ENCODE data around the gene UBE2D4.
"Not testable (repeated sequence)": the region's sequence is repeated elsewhere in the genome, so short reads cannot be mapped to it uniquely, and the experiment has no call there.

Gene UBE2D4

GRCh38 chr7:43933902-43934560 is 7.8 kb downstream of the UBE2D4 start:
- Mint-ChIP-seq H3K27me3 (ENCODE audit: low read depth) (no peaks in the 10 kb centered on the region), H3K9me3 (no peaks in the 10 kb centered on the region), H3K4me1 (ENCODE audit: low read depth) (peaks cover 7% of the 10 kb centered on the region), H3K27ac (no peak overlapping the region), H3K36me3 (ENCODE audit: low read depth) (no peaks in the 10 kb centered on the region), H3K4me3 (no peak overlapping the region)

DNA sequence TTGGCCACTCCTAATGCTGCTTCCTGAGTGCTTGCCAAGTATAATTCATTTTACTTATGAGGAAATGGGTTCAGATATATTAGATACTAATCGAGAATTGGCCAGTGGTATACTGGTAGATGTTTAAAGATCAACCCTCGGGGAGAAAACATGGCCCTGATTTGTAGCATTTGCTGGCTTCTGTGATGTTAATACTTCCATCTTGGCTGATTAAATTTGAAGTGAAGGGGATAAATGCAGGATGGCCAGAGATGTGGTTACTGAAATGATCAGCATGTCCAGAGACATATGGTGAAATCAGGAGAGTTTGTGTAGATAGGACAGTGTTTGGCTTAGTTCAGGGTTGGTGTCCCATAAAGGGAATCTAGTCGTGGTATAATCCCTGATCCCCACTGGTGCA is 11.2 kb downstream of the UBE2D4 start:
- Mint-ChIP-seq H3K27me3 (ENCODE audit: low read depth) (no peaks in the 10 kb centered on the region), H3K9me3 (no peaks in the 10 kb centered on the region), H3K4me3 (no peak overlapping the region), H3K27ac (no peak overlapping the region), H3K4me1 (ENCODE audit: low read depth) (no peaks in the 10 kb centered on the region), H3K36me3 (ENCODE audit: low read depth) (no peaks in the 10 kb centered on the region)

GRCh38 chr7:43938892-43939482 is 12.8 kb downstream of the UBE2D4 start:
- Mint-ChIP-seq H3K4me3 (no peak overlapping the region), H3K9me3 (no peaks in the 10 kb centered on the region), H3K27me3 (ENCODE audit: low read depth) (no peaks in the 10 kb centered on the region), H3K36me3 (ENCODE audit: low read depth) (no peaks in the 10 kb centered on the region), H3K27ac (no peak overlapping the region), H3K4me1 (ENCODE audit: low read depth) (no peaks in the 10 kb centered on the region)

DNA sequence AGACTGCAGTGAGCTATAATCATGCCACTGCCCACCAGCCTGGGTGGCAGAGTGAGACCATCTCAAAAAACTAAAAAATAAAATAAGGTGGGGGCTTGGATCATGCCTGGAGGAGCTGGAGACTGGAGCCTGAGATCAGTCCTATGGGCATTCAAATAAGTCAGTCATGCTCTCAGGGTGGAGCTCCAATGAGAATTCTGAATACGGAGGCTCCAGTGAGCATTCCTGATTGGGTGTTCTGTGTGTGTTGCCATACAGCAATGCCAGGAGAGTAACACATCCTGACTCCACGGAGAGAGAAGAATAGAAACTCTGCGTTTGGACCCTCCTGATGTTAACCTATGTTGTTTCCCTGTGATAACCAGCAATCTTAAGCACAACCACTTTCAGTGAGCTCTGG is 16.0 kb downstream of the UBE2D4 start:
- Mint-ChIP-seq H3K9me3 (no peaks in the 10 kb centered on the region), H3K4me1 (ENCODE audit: low read depth) (no peaks in the 10 kb centered on the region), H3K4me3 (no peak overlapping the region), H3K27me3 (ENCODE audit: low read depth) (no peaks in the 10 kb centered on the region), H3K27ac (no peak overlapping the region), H3K36me3 (ENCODE audit: low read depth) (peaks cover 1% of the 10 kb centered on the region)

DNA sequence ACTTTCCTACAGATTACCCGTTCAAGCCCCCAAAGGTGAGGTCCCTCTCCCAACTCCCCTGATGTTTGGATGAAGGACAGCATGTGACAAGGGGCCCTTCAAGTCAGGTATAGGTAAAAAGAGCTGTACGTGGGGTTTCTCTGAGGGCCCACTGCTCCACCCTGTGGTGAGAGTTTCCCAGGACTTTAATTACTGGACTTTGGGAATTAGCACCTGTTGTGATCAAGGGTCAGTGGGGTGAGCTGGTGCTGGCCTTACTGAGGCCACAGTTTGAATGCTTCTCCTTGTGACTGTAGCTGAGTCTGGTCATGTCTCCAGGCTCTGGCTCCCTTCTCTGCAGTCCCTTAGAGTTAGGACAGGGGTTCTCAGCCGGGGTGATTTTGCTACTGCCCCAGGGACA is 16.8 kb downstream of the UBE2D4 start:
- no peaks in the 10 kb centered on the region for H3K27me3 Mint-ChIP-seq (ENCODE audit: low read depth)
- H3K4me3 Mint-ChIP-seq = no peak overlapping the region
- no peaks in the 10 kb centered on the region for H3K4me1 Mint-ChIP-seq (ENCODE audit: low read depth)
- no peaks in the 10 kb centered on the region for H3K9me3 Mint-ChIP-seq
- peaks cover 5% of the 10 kb centered on the region for H3K36me3 Mint-ChIP-seq (ENCODE audit: low read depth)
- no peak overlapping the region for H3K27ac Mint-ChIP-seq

DNA sequence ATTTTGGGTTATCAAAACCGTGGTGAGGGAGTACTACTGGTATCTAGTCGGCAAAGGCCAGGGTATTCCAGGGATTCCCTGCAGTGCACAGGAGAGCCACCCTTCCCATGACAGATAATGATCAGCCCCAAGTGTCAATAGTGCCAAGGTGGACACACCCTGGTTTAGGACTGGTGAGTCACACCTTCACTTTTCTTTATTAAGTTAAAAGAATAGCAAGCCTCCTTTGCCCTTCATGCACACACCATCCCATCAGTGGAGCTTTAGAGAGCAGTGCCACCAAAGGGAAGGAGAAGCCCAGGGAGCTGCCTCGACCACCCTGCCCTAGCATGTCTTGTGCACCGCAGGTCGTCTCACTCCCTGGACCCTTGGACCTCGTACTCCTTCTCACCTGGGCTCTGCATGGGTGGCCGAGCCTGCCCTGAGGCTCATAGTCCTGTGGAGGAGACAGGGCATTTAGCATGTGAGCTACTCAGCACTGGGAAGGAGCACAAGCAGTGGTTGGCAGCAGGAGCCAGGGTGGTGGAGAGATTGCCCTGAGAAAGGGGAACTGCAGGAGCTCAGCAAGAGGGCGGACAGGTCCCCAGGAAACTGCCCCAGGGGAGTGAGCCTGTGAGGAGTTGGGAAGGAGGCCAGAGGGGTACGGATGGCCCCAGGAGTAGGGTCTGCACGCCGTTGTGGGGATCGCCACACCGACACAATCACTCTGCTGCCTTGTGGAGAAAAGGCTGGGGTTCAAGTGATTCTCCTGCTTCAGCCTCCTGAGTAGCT is 17.4 kb downstream of the UBE2D4 start:
- Mint-ChIP-seq H3K27me3 (ENCODE audit: low read depth) (no peaks in the 10 kb centered on the region), H3K9me3 (no peaks in the 10 kb centered on the region), H3K27ac (no peak overlapping the region), H3K4me3 (no peak overlapping the region), H3K36me3 (ENCODE audit: low read depth) (peaks cover 8% of the 10 kb centered on the region), H3K4me1 (ENCODE audit: low read depth) (no peaks in the 10 kb centered on the region)

GRCh38 chr7:43944286-43944685 is 18.1 kb downstream of the UBE2D4 start:
- H3K4me1 Mint-ChIP-seq (ENCODE audit: low read depth) = no peaks in the 10 kb centered on the region
- no peaks in the 10 kb centered on the region for H3K27me3 Mint-ChIP-seq (ENCODE audit: low read depth)
- H3K27ac Mint-ChIP-seq = no peak overlapping the region
- no peak overlapping the region for H3K4me3 Mint-ChIP-seq
- H3K36me3 Mint-ChIP-seq (ENCODE audit: low read depth) = peaks cover 8% of the 10 kb centered on the region
- no peaks in the 10 kb centered on the region for H3K9me3 Mint-ChIP-seq

DNA sequence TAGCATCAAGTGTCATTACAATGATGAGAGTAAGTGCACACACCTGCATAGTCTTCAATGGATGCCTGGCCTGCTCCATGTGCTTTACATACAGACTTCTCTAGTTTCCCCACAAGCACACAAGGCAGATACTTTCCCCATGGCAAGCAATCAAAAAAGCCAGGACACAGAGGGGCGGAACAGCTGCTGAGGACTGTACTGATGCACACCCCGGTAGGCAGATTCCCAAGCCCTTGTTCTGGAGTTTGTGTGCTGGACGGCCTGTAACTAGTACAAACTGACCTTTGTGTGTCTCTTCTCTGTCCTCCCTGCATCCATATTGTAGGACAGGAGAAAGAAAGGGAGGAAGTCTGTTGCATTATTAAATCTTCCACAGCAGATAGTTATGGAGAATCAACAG is 25.8 kb downstream of the UBE2D4 start:
- Mint-ChIP-seq H3K27ac (no peak overlapping the region), H3K4me1 (ENCODE audit: low read depth) (peaks cover 2% of the 10 kb centered on the region), H3K9me3 (no peaks in the 10 kb centered on the region), H3K36me3 (ENCODE audit: low read depth) (peaks cover 18% of the 10 kb centered on the region), H3K27me3 (ENCODE audit: low read depth) (no peaks in the 10 kb centered on the region), H3K4me3 (no peak overlapping the region)

DNA sequence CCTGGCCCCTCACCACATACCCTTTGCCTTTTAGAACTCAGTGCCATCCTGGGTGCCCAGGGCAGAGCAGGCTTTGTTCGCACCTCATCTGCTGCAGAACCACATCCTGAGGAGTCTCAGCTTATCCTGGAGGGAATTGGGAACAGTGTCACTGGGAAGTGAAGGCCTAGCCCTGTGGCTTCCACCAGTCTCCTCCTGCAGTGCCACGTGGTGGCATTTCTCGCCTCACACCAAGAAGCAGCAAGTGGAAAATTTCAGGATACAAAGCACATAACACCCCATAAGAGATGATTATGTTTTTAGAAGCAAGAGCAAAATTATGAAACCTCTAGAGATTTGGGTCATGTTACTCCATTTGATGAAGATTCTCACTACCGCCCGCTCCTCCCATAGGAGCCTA is 26.8 kb downstream of the UBE2D4 start:
- Mint-ChIP-seq H3K36me3 (ENCODE audit: low read depth) (peaks cover 13% of the 10 kb centered on the region), H3K4me1 (ENCODE audit: low read depth) (peaks cover 2% of the 10 kb centered on the region), H3K9me3 (no peaks in the 10 kb centered on the region), H3K4me3 (no peak overlapping the region), H3K27me3 (ENCODE audit: low read depth) (no peaks in the 10 kb centered on the region), H3K27ac (no peak overlapping the region)

- Mint-ChIP-seq H3K4me1 (ENCODE audit: low read depth) (peaks cover 2% of the 10 kb centered on the region), H3K27ac (no peak overlapping the region), H3K36me3 (ENCODE audit: low read depth) (peaks cover 12% of the 10 kb centered on the region), H3K27me3 (ENCODE audit: low read depth) (no peaks in the 10 kb centered on the region), H3K4me3 (no peak overlapping the region), H3K9me3 (no peaks in the 10 kb centered on the region)
Observed at GRCh38 chr7:43954524-43955228, 28.4 kb downstream of the UBE2D4 start.

DNA sequence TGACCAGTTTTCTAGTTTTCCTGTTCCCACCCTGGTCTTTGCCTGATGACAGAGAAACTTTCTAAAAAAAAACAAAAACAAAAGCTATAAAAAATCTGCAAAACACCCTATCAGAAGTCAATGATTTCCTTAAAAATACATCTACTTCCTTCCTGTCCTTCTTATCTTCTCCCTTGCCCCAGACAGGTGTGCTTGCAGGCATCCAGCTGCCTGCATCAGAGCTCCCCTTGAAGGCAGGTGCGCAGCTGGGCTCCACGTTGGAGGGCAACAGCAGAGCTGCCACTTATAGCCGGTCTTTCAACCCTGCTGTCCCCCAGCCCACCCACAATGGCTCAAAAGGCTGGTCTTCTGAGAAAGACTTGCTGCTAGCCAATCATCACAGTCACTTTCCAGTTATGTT is 29.8 kb downstream of the UBE2D4 start:
- Mint-ChIP-seq H3K4me1 (ENCODE audit: low read depth) (peaks cover 2% of the 10 kb centered on the region), H3K9me3 (no peaks in the 10 kb centered on the region), H3K27ac (no peak overlapping the region), H3K36me3 (ENCODE audit: low read depth) (peaks cover 12% of the 10 kb centered on the region), H3K27me3 (ENCODE audit: low read depth) (no peaks in the 10 kb centered on the region), H3K4me3 (no peak overlapping the region)

- Mint-ChIP-seq H3K4me1 (ENCODE audit: low read depth) (peaks cover 2% of the 10 kb centered on the region), H3K27me3 (ENCODE audit: low read depth) (no peaks in the 10 kb centered on the region), H3K4me3 (no peak overlapping the region), H3K27ac (no peak overlapping the region), H3K36me3 (ENCODE audit: low read depth) (peaks cover 6% of the 10 kb centered on the region), H3K9me3 (no peaks in the 10 kb centered on the region)
Observed at GRCh38 chr7:43960933-43961332, 34.7 kb downstream of the UBE2D4 start.

DNA sequence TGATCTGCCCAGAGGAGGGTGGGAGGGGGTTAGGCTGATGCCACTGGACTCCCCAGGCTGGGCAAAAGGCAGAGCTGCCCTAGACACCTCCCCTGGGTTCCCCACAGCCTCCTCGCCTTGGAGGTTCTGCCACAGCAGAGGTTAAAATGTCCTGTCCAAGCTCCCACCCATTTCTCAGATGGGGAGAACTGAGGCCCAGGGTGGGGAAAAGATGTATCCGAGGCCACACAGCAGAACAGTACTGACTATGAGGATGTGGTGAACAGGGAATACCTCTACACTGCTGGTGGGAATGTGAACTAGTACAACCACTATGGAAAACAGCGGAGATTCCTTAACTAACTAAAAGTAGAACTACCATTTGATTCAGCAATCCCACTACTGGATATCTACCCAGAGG is 40.2 kb downstream of the UBE2D4 start:
- not testable (repeated sequence) for H3K4me1 Mint-ChIP-seq (ENCODE audit: low read depth); H3K27me3 Mint-ChIP-seq (ENCODE audit: low read depth); H3K4me3 Mint-ChIP-seq; H3K9me3 Mint-ChIP-seq; H3K36me3 Mint-ChIP-seq (ENCODE audit: low read depth); H3K27ac Mint-ChIP-seq

GRCh38 chr7:43968172-43969040 is 42.2 kb downstream of the UBE2D4 start:
- H3K27me3 Mint-ChIP-seq (ENCODE audit: low read depth); H3K36me3 Mint-ChIP-seq (ENCODE audit: low read depth); H3K27ac Mint-ChIP-seq; H3K4me3 Mint-ChIP-seq; H3K4me1 Mint-ChIP-seq (ENCODE audit: low read depth); H3K9me3 Mint-ChIP-seq: not testable (repeated sequence)
